ENCODE data around the gene CLIP1. TPM values are rescaled to one million over a fixed set of nuclear protein-coding genes. Genes with fewer than 3 reads are reported as not detected.
"Not testable (repeated sequence)": the region's sequence is repeated elsewhere in the genome, so short reads cannot be mapped to it uniquely, and the experiment has no call there.

The CLIP1 gene
- 16.0 and 18.0 TPM in 2 replicates for total RNA-seq (2014; rRNA removed; shearing (Covaris generic); ENCODE audit: low replicate concordance)

- H3K9ac ChIP-seq (ENCODE audit: low read length), result peak within 1 kb of the TSS; percentile 73
- no peak within 1 kb of the TSS for H3K27ac ChIP-seq (ENCODE audit: low read length)
- H3K9me3 ChIP-seq (ENCODE audit: low read length), result no peaks in the 10 kb centered on the region
- H2AFZ ChIP-seq (ENCODE audit: low read length), result peak within 1 kb of the TSS; percentile 90
- H3K36me3 ChIP-seq (ENCODE audit: insufficient read depth, low read length), result no peaks in the 10 kb centered on the region
- H3K4me2 ChIP-seq (ENCODE audit: low read depth, low read length, poor library complexity, severe bottlenecking), result peak within 1 kb of the TSS; percentile 91
- H3K4me3 ChIP-seq (ENCODE audit: low read length), result peak within 1 kb of the TSS; percentile 83
- no peaks in the 10 kb centered on the region for H4K20me1 ChIP-seq (ENCODE audit: insufficient read depth, low read depth, low read length)
- H3K79me2 ChIP-seq (ENCODE audit: low read length), result no peaks in the 10 kb centered on the region
- no peaks in the 10 kb centered on the region for H3K27me3 ChIP-seq (ENCODE audit: low read length)
- H3K9me2 ChIP-seq (replicated peaks; ENCODE audit: insufficient read depth, low read length), result no peaks in the 10 kb centered on the region
- peak; percentile 72 for DNase-seq
- peaks cover 30% of the 10 kb centered on the region for H3K4me1 ChIP-seq (ENCODE audit: low read length)
These were observed at the start of gene CLIP1 for GRCh38 chr12:122421821-122422729. Gene CLIP1 (minus strand): TSS chr12:122422669. CDS start chr12:122380452, 42,217 bp downstream.

- Histone ChIP-seq H2AFZ (ENCODE audit: low read length) (no peak overlapping the region), H3K27me3 (ENCODE audit: low read length) (no peaks in the 10 kb centered on the region), H3K36me3 (ENCODE audit: insufficient read depth, low read length) (peaks cover 13% of the 10 kb centered on the region; the same call in 1 of the 2 replicates), H3K9me3 (ENCODE audit: low read length) (no peaks in the 10 kb centered on the region), H4K20me1 (ENCODE audit: insufficient read depth, low read depth, low read length) (no peaks in the 10 kb centered on the region), H3K4me3 (ENCODE audit: low read length) (no peak overlapping the region), H3K4me1 (ENCODE audit: low read length) (no peaks in the 10 kb centered on the region), H3K9ac (ENCODE audit: low read length) (no peak overlapping the region), H3K9me2 (replicated peaks; ENCODE audit: insufficient read depth, low read length) (no peaks in the 10 kb centered on the region), H3K27ac (ENCODE audit: low read length) (no peak overlapping the region), H3K79me2 (ENCODE audit: low read length) (no peaks in the 10 kb centered on the region), H3K4me2 (ENCODE audit: low read depth, low read length, poor library complexity, severe bottlenecking) (no peak overlapping the region)
- peak; percentile 76 for DNase-seq
These were observed 49.1 kb upstream of the CLIP1 start for GRCh38 chr12:122471324-122472226.

- not testable (repeated sequence) for H3K4me3 ChIP-seq (ENCODE audit: low read length); H3K4me1 ChIP-seq (ENCODE audit: low read length); H4K20me1 ChIP-seq (ENCODE audit: insufficient read depth, low read depth, low read length); H3K27me3 ChIP-seq (ENCODE audit: low read length); H3K27ac ChIP-seq (ENCODE audit: low read length); H3K79me2 ChIP-seq (ENCODE audit: low read length); H2AFZ ChIP-seq (ENCODE audit: low read length); H3K4me2 ChIP-seq (ENCODE audit: low read depth, low read length, poor library complexity, severe bottlenecking); DNase-seq; H3K9me3 ChIP-seq (ENCODE audit: low read length); H3K9ac ChIP-seq (ENCODE audit: low read length); H3K9me2 ChIP-seq (replicated peaks; ENCODE audit: insufficient read depth, low read length)
- peaks cover 12% of the 10 kb centered on the region; the same call in 1 of the 2 replicates for H3K36me3 ChIP-seq (ENCODE audit: insufficient read depth, low read length)
These were observed 48.1 kb upstream of the CLIP1 start for GRCh38 chr12:122470576-122470975.

- H3K27ac ChIP-seq (ENCODE audit: low read length); DNase-seq; H3K4me1 ChIP-seq (ENCODE audit: low read length); H3K27me3 ChIP-seq (ENCODE audit: low read length); H3K79me2 ChIP-seq (ENCODE audit: low read length); H4K20me1 ChIP-seq (ENCODE audit: insufficient read depth, low read depth, low read length); H3K36me3 ChIP-seq (ENCODE audit: insufficient read depth, low read length); H3K9ac ChIP-seq (ENCODE audit: low read length); H3K4me3 ChIP-seq (ENCODE audit: low read length); H3K4me2 ChIP-seq (ENCODE audit: low read depth, low read length, poor library complexity, severe bottlenecking); H2AFZ ChIP-seq (ENCODE audit: low read length); H3K9me3 ChIP-seq (ENCODE audit: low read length); H3K9me2 ChIP-seq (replicated peaks; ENCODE audit: insufficient read depth, low read length): not testable (repeated sequence)
These were observed 47.4 kb upstream of the CLIP1 start for GRCh38 chr12:122469856-122470255.

- no peaks in the 10 kb centered on the region for H4K20me1 ChIP-seq (ENCODE audit: insufficient read depth, low read depth, low read length)
- no peak overlapping the region for H3K27ac ChIP-seq (ENCODE audit: low read length)
- no peaks in the 10 kb centered on the region for H3K27me3 ChIP-seq (ENCODE audit: low read length)
- no peak overlapping the region for H3K4me2 ChIP-seq (ENCODE audit: low read depth, low read length, poor library complexity, severe bottlenecking)
- H3K9ac ChIP-seq (ENCODE audit: low read length), result no peak overlapping the region
- H3K9me2 ChIP-seq (replicated peaks; ENCODE audit: insufficient read depth, low read length), result no peaks in the 10 kb centered on the region
- peaks cover 6% of the 10 kb centered on the region; the same call in 1 of the 2 replicates for H3K36me3 ChIP-seq (ENCODE audit: insufficient read depth, low read length)
- H2AFZ ChIP-seq (ENCODE audit: low read length), result no peak overlapping the region
- H3K9me3 ChIP-seq (ENCODE audit: low read length), result no peaks in the 10 kb centered on the region
- no peak for DNase-seq
- no peaks in the 10 kb centered on the region for H3K79me2 ChIP-seq (ENCODE audit: low read length)
- H3K4me1 ChIP-seq (ENCODE audit: low read length), result no peaks in the 10 kb centered on the region
- no peak overlapping the region for H3K4me3 ChIP-seq (ENCODE audit: low read length)
These were observed 45.5 kb upstream of the CLIP1 start for GRCh38 chr12:122467983-122468382.

GRCh38 chr12:122464317-122465042 lies 42.0 kb upstream of the CLIP1 start:
- not testable (repeated sequence) for DNase-seq; H3K4me3 ChIP-seq (ENCODE audit: low read length); H2AFZ ChIP-seq (ENCODE audit: low read length); H3K27me3 ChIP-seq (ENCODE audit: low read length); H3K9me2 ChIP-seq (replicated peaks; ENCODE audit: insufficient read depth, low read length); H3K4me2 ChIP-seq (ENCODE audit: low read depth, low read length, poor library complexity, severe bottlenecking); H3K27ac ChIP-seq (ENCODE audit: low read length); H3K9me3 ChIP-seq (ENCODE audit: low read length); H3K36me3 ChIP-seq (ENCODE audit: insufficient read depth, low read length); H3K9ac ChIP-seq (ENCODE audit: low read length); H4K20me1 ChIP-seq (ENCODE audit: insufficient read depth, low read depth, low read length); H3K79me2 ChIP-seq (ENCODE audit: low read length); H3K4me1 ChIP-seq (ENCODE audit: low read length)

- no peak for DNase-seq
These were observed 38.2 kb upstream of the CLIP1 start for GRCh38 chr12:122460641-122461040.

More at GRCh38 chr12:122460641-122461040, 38.2 kb upstream of the CLIP1 start:
- Histone ChIP-seq H3K9ac (ENCODE audit: low read length) (no peak overlapping the region), H2AFZ (ENCODE audit: low read length) (no peak overlapping the region), H3K27ac (ENCODE audit: low read length) (no peak overlapping the region), H3K4me1 (ENCODE audit: low read length) (no peaks in the 10 kb centered on the region), H3K36me3 (ENCODE audit: insufficient read depth, low read length) (no peaks in the 10 kb centered on the region), H3K4me2 (ENCODE audit: low read depth, low read length, poor library complexity, severe bottlenecking) (no peak overlapping the region), H3K79me2 (ENCODE audit: low read length) (no peaks in the 10 kb centered on the region), H4K20me1 (ENCODE audit: insufficient read depth, low read depth, low read length) (no peaks in the 10 kb centered on the region), H3K9me2 (replicated peaks; ENCODE audit: insufficient read depth, low read length) (no peaks in the 10 kb centered on the region), H3K9me3 (ENCODE audit: low read length) (no peaks in the 10 kb centered on the region), H3K27me3 (ENCODE audit: low read length) (no peaks in the 10 kb centered on the region), H3K4me3 (ENCODE audit: low read length) (no peak overlapping the region)
